ENCODE measurements around the gene C1RL.

Gene C1RL

GRCh38 chr12:7083125-7083524 is 25.9 kb downstream of the C1RL start:
- no peak overlapping the region for H3K4me3 ChIP-seq (ENCODE audit: low read depth, low read length)
- no peak for DNase-seq (ENCODE audit: low read depth)
- no peak for TF ChIP-seq CTCF (IDR thresholded peaks at IDR 0.05; ENCODE audit: low read depth, low read length, missing control alignments)

- DNase-seq (ENCODE audit: low read depth): no peak
- no peak for TF ChIP-seq CTCF (IDR thresholded peaks at IDR 0.05; ENCODE audit: low read depth, low read length, missing control alignments)
- no peak overlapping the region for H3K4me3 ChIP-seq (ENCODE audit: low read depth, low read length)
Measured at GRCh38 chr12:7081037-7081436, 28.0 kb downstream of the C1RL start.

- no peak for DNase-seq (ENCODE audit: low read depth)
Measured at GRCh38 chr12:7079826-7080125, 29.2 kb downstream of the C1RL start.

GRCh38 chr12:7078163-7078562 is 30.9 kb downstream of the C1RL start:
- DNase-seq (ENCODE audit: low read depth): no peak
- no peak overlapping the region for H3K4me3 ChIP-seq (ENCODE audit: low read depth, low read length)
- no peak for TF ChIP-seq CTCF (IDR thresholded peaks at IDR 0.05; ENCODE audit: low read depth, low read length, missing control alignments)

More at GRCh38 chr12:7079826-7080125, 29.2 kb downstream of the C1RL start:
- no peak for TF ChIP-seq CTCF (IDR thresholded peaks at IDR 0.05; ENCODE audit: low read depth, low read length, missing control alignments)
- H3K4me3 ChIP-seq (ENCODE audit: low read depth, low read length): no peak overlapping the region

GRCh38 chr12:7076493-7076892 is 32.5 kb downstream of the C1RL start:
- TF ChIP-seq CTCF (IDR thresholded peaks at IDR 0.05; ENCODE audit: low read depth, low read length, missing control alignments): no peak
- DNase-seq (ENCODE audit: low read depth): no peak
- no peak overlapping the region for H3K4me3 ChIP-seq (ENCODE audit: low read depth, low read length)

- no peak for DNase-seq (ENCODE audit: low read depth)
- TF ChIP-seq CTCF (IDR thresholded peaks at IDR 0.05; ENCODE audit: low read depth, low read length, missing control alignments): no peak
- H3K4me3 ChIP-seq (ENCODE audit: low read depth, low read length): no peak overlapping the region
Measured at GRCh38 chr12:7075939-7076338, 33.1 kb downstream of the C1RL start.

- DNase-seq (ENCODE audit: low read depth): no peak
- no peak for TF ChIP-seq CTCF (IDR thresholded peaks at IDR 0.05; ENCODE audit: low read depth, low read length, missing control alignments)
- no peak overlapping the region for H3K4me3 ChIP-seq (ENCODE audit: low read depth, low read length)
Measured at GRCh38 chr12:7075518-7075917, 33.5 kb downstream of the C1RL start.

All from GM12864 (cell line).